Liver (tissue), 3 donors: ENCODE results near the gene DTNB.
"Not testable (repeated sequence)": the region's sequence is repeated elsewhere in the genome, so short reads cannot be mapped to it uniquely, and the experiment has no call there.

Source experiments
- HNF4G ChIP-seq: IDR thresholded peaks from 2 replicates; pipeline ENCODE4 v1.6.1; 2016; ENCODE audit warnings: antibody characterized with exemption
- NR2F2 ChIP-seq: IDR thresholded peaks from 2 replicates; pipeline ENCODE4 v1.6.1; 2016; ENCODE audit warnings: antibody characterized with exemption
- RXRA ChIP-seq, 2 donors: IDR thresholded peaks; 2 replicates each; pipeline ENCODE4 v1.6.1; 2017 to 2018; ENCODE audit warnings: antibody characterized with exemption in 2 of 2, mild to moderate bottlenecking in 1 of 2
- TAF1 ChIP-seq: conservative IDR thresholded peaks from 2 replicates; pipeline ENCODE4 v1.6.1; 2016; ENCODE audit warnings: antibody characterized with exemption, mild to moderate bottlenecking
- YY1 ChIP-seq: IDR thresholded peaks from 2 replicates; pipeline ENCODE4 v1.6.1; 2016; ENCODE audit warnings: antibody characterized with exemption, mild to moderate bottlenecking
- TF ChIP-seq, protein P1 (sequence below): fragments of 150-350 bp; IDR thresholded peaks from 2 replicates; pipeline ENCODE4 v1.5.1; 2017; ENCODE audit warnings: improper control_type of control experiment, low read depth, low read length; ENCODE audit not compliant: missing input control
- TF ChIP-seq, protein P2 (sequence below): IDR thresholded peaks from 2 replicates; pipeline ENCODE4 v1.6.1; 2016; ENCODE audit warnings: antibody characterized with exemption
- TF ChIP-seq, protein P3 (sequence below): IDR thresholded peaks from 2 replicates; pipeline ENCODE4 v1.6.1; 2016; ENCODE audit warnings: antibody characterized with exemption, mild to moderate bottlenecking
- TF ChIP-seq, protein P4 (sequence below): IDR thresholded peaks from 2 replicates; pipeline ENCODE4 v1.6.1; 2016; ENCODE audit warnings: antibody characterized with exemption
- TF ChIP-seq, protein P5 (sequence below): IDR thresholded peaks from 2 replicates; pipeline ENCODE4 v1.6.1; 2016; ENCODE audit warnings: antibody characterized with exemption
- donor health status: healthy.
- donor health status: healthy.

DNA sequence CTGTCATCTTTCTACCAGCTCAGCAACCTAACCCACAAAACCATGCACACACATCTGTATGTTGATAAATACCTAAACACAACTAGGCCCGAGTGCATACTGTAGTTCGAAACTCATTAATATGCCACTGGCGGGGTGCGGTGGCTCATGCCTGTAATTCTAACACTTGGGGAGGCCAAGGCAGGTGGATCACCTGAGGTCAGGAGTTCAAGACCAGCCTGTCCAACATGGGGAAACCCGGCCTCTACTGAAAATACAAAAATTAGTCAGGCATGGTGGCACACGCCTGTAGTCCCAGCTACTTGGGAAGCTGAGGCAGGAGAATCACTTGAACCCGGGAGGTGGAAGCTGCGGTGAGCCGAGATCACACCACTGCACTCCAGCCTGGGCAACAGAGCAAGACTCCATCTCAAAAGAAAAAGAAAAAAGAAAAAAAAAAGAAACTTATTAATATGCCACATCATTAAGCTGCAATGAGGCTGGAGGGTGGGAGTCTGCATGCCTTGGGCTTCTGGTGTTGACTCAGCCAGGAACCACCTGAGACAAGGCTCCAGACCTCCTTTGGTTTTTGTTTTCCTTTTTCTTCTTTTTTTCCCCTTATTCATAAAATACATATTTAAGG lies 71.6 kb downstream of the DTNB start:
- TF ChIP-seq, protein P1, sequence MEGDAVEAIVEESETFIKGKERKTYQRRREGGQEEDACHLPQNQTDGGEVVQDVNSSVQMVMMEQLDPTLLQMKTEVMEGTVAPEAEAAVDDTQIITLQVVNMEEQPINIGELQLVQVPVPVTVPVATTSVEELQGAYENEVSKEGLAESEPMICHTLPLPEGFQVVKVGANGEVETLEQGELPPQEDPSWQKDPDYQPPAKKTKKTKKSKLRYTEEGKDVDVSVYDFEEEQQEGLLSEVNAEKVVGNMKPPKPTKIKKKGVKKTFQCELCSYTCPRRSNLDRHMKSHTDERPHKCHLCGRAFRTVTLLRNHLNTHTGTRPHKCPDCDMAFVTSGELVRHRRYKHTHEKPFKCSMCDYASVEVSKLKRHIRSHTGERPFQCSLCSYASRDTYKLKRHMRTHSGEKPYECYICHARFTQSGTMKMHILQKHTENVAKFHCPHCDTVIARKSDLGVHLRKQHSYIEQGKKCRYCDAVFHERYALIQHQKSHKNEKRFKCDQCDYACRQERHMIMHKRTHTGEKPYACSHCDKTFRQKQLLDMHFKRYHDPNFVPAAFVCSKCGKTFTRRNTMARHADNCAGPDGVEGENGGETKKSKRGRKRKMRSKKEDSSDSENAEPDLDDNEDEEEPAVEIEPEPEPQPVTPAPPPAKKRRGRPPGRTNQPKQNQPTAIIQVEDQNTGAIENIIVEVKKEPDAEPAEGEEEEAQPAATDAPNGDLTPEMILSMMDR, result not testable (repeated sequence)
- TF ChIP-seq YY1; NR2F2; RXRA (IDR thresholded peaks at IDR 0.05); TAF1; HNF4G: not testable (repeated sequence)
- TF ChIP-seq, protein P2, sequence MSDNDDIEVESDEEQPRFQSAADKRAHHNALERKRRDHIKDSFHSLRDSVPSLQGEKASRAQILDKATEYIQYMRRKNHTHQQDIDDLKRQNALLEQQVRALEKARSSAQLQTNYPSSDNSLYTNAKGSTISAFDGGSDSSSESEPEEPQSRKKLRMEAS, result not testable (repeated sequence)
- TF ChIP-seq, protein P3, sequence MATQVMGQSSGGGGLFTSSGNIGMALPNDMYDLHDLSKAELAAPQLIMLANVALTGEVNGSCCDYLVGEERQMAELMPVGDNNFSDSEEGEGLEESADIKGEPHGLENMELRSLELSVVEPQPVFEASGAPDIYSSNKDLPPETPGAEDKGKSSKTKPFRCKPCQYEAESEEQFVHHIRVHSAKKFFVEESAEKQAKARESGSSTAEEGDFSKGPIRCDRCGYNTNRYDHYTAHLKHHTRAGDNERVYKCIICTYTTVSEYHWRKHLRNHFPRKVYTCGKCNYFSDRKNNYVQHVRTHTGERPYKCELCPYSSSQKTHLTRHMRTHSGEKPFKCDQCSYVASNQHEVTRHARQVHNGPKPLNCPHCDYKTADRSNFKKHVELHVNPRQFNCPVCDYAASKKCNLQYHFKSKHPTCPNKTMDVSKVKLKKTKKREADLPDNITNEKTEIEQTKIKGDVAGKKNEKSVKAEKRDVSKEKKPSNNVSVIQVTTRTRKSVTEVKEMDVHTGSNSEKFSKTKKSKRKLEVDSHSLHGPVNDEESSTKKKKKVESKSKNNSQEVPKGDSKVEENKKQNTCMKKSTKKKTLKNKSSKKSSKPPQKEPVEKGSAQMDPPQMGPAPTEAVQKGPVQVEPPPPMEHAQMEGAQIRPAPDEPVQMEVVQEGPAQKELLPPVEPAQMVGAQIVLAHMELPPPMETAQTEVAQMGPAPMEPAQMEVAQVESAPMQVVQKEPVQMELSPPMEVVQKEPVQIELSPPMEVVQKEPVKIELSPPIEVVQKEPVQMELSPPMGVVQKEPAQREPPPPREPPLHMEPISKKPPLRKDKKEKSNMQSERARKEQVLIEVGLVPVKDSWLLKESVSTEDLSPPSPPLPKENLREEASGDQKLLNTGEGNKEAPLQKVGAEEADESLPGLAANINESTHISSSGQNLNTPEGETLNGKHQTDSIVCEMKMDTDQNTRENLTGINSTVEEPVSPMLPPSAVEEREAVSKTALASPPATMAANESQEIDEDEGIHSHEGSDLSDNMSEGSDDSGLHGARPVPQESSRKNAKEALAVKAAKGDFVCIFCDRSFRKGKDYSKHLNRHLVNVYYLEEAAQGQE, result not testable (repeated sequence)
- TF ChIP-seq, protein P4, sequence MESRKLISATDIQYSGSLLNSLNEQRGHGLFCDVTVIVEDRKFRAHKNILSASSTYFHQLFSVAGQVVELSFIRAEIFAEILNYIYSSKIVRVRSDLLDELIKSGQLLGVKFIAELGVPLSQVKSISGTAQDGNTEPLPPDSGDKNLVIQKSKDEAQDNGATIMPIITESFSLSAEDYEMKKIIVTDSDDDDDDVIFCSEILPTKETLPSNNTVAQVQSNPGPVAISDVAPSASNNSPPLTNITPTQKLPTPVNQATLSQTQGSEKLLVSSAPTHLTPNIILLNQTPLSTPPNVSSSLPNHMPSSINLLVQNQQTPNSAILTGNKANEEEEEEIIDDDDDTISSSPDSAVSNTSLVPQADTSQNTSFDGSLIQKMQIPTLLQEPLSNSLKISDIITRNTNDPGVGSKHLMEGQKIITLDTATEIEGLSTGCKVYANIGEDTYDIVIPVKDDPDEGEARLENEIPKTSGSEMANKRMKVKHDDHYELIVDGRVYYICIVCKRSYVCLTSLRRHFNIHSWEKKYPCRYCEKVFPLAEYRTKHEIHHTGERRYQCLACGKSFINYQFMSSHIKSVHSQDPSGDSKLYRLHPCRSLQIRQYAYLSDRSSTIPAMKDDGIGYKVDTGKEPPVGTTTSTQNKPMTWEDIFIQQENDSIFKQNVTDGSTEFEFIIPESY, result not testable (repeated sequence)
- TF ChIP-seq, protein P5, sequence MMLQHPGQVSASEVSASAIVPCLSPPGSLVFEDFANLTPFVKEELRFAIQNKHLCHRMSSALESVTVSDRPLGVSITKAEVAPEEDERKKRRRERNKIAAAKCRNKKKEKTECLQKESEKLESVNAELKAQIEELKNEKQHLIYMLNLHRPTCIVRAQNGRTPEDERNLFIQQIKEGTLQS, result not testable (repeated sequence)
